Activated CD4-positive, alpha-beta T cell treated with anti-CD3 and anti-CD28 coated beads, Interleukin-2, amount 10 ng/mL, durations not matched to agents 7 days and 5 days (primary cell): ENCODE measurements around the gene SCAND1. TPM values are rescaled to one million over a fixed set of nuclear protein-coding genes. Genes with fewer than 3 reads are reported as not detected.
A peak's percentile ranks its signal among the peaks of the same experiment; 100 is the strongest.
"Not testable (repeated sequence)": the region's sequence is repeated elsewhere in the genome, so short reads cannot be mapped to it uniquely, and the experiment has no call there.

Experiments
- CTCF ChIA-PET: fragments of 350-600 bp; sonication (Branson Sonifier 250); formaldehyde crosslinking; loops from one replicate; lab custom pipeline; 2021; ENCODE audit warnings: antibody characterized with exemption; lab: Charles Lee
- POLR2A ChIA-PET: fragments of 350-600 bp; sonication (Branson Sonifier 250); formaldehyde crosslinking; loops from one replicate; lab custom pipeline; 2021; ENCODE audit warnings: antibody characterized with exemption; lab: Charles Lee
- DNase-seq: peaks from one replicate; pipeline ENCODE4 v3.0.0-alpha.2; 2020
- H3K27ac Mint-ChIP-seq: one replicate; pipeline ENCODE4 v1.8.0; 2021; ENCODE audit warnings: mild to moderate bottlenecking, moderate library complexity, mixed read lengths
- H3K27me3 Mint-ChIP-seq: one replicate; pipeline ENCODE4 v1.8.0; 2021; ENCODE audit warnings: mixed read lengths
- H3K36me3 Mint-ChIP-seq: one replicate; pipeline ENCODE4 v1.8.0; 2021; ENCODE audit warnings: low read depth, mixed read lengths
- H3K4me1 Mint-ChIP-seq: one replicate; pipeline ENCODE4 v1.8.0; 2021; ENCODE audit warnings: mixed read lengths
- H3K4me3 Mint-ChIP-seq: one replicate; pipeline ENCODE4 v1.8.0; 2021; ENCODE audit warnings: mild to moderate bottlenecking, moderate library complexity, mixed read lengths
- H3K9me3 Mint-ChIP-seq: one replicate; pipeline ENCODE4 v1.8.0; 2021; ENCODE audit warnings: mixed read lengths
- total RNA-seq, 2 experiments: library from RNA; stranded (reverse); gene quantifications; one replicate each; pipeline ENCODE4 v1.2.3, GENCODE V29; 2021

Gene SCAND1
- total RNA-seq, 2 experiments from 2014 or later = 48.6 to 63.6 TPM

GRCh38 chr20:35979544-35979943 is 25.2 kb upstream of the SCAND1 start:
- Mint-ChIP-seq H3K9me3 (no peaks in the 10 kb centered on the region), H3K4me3 (no peak overlapping the region), H3K36me3 (no peaks in the 10 kb centered on the region), H3K27ac (no peak overlapping the region), H3K4me1 (no peaks in the 10 kb centered on the region), H3K27me3 (no peaks in the 10 kb centered on the region)
- ChIA-PET CTCF (interaction anchor here (1.0 to 3.0 kb wide), 2 partner anchors 18 to 25 kb away, joined by 4 to 19 read pairs; partner anchors contain the start of gene SCAND1), POLR2A (no interaction called here)
- DNase-seq = no peak

GRCh38 chr20:35978041-35978513 is 23.8 kb upstream of the SCAND1 start:
- no peak overlapping the region for H3K27ac Mint-ChIP-seq
- DNase-seq = no peak

GRCh38 chr20:35975576-35976373 is 21.5 kb upstream of the SCAND1 start:
- Mint-ChIP-seq H3K27ac (no peak overlapping the region), H3K27me3 (no peaks in the 10 kb centered on the region), H3K36me3 (no peaks in the 10 kb centered on the region), H3K4me3 (no peak overlapping the region), H3K4me1 (no peaks in the 10 kb centered on the region), H3K9me3 (no peaks in the 10 kb centered on the region)
- POLR2A ChIA-PET = interaction anchor here (0.6 kb wide), 1 partner anchor 80 kb away, joined by 3 read pairs; no protein-coding TSS in a partner anchor
- CTCF ChIA-PET = interaction anchor here (1.4 to 2.6 kb wide), 2 partner anchors 15 to 21 kb away, joined by 3 to 15 read pairs; partner anchors contain the start of gene SCAND1
- no peak for DNase-seq

More at GRCh38 chr20:35978041-35978513, 23.8 kb upstream of the SCAND1 start:
- ChIA-PET CTCF (interaction anchor here (1.3 to 2.6 kb wide), 2 partner anchors 10 to 24 kb away, joined by 3 to 15 read pairs; partner anchors contain the start of genes CNBD2 and SCAND1), POLR2A (no interaction called here)
- H3K36me3 Mint-ChIP-seq = no peaks in the 10 kb centered on the region
- no peaks in the 10 kb centered on the region for H3K27me3 Mint-ChIP-seq
- no peak overlapping the region for H3K4me3 Mint-ChIP-seq
- H3K4me1 Mint-ChIP-seq = no peaks in the 10 kb centered on the region
- no peaks in the 10 kb centered on the region for H3K9me3 Mint-ChIP-seq

- no peaks in the 10 kb centered on the region for H3K9me3 Mint-ChIP-seq
- H3K36me3 Mint-ChIP-seq = no peaks in the 10 kb centered on the region
- no peaks in the 10 kb centered on the region for H3K27me3 Mint-ChIP-seq
- H3K27ac Mint-ChIP-seq = no peak overlapping the region
- H3K4me3 Mint-ChIP-seq = no peak overlapping the region
- CTCF ChIA-PET = interaction anchor here (0.6 kb wide), 1 partner anchor 584 kb away, joined by 3 read pairs; no protein-coding TSS in a partner anchor
- no peak for DNase-seq
- POLR2A ChIA-PET = no interaction called here
- H3K4me1 Mint-ChIP-seq = no peaks in the 10 kb centered on the region
Measured at GRCh38 chr20:35974256-35974655, 20.0 kb upstream of the SCAND1 start.

GRCh38 chr20:35972462-35972861 is 18.2 kb upstream of the SCAND1 start:
- Mint-ChIP-seq H3K9me3 (no peaks in the 10 kb centered on the region), H3K27ac (no peak overlapping the region), H3K4me1 (no peaks in the 10 kb centered on the region), H3K36me3 (no peaks in the 10 kb centered on the region), H3K27me3 (no peaks in the 10 kb centered on the region), H3K4me3 (no peak overlapping the region)
- DNase-seq = no peak
- POLR2A ChIA-PET = interaction anchor here (0.6 kb wide), 1 partner anchor 730 kb away, joined by 3 read pairs; no protein-coding TSS in a partner anchor
- CTCF ChIA-PET = interaction anchor here (1.1 to 1.5 kb wide), 2 partner anchors 19 to 20 kb away, joined by 4 to 5 read pairs; no protein-coding TSS in a partner anchor

GRCh38 chr20:35971981-35972380 is 17.7 kb upstream of the SCAND1 start:
- POLR2A ChIA-PET = interaction anchor here (0.6 kb wide), 1 partner anchor 729 kb away, joined by 3 read pairs; no protein-coding TSS in a partner anchor
- CTCF ChIA-PET = interaction anchor here (1.5 kb wide), 1 partner anchor 18 kb away, joined by 5 read pairs; no protein-coding TSS in a partner anchor

GRCh38 chr20:35968930-35969329 is 14.6 kb upstream of the SCAND1 start:
- H3K4me1 Mint-ChIP-seq = peaks cover 4% of the 10 kb centered on the region
- no peak for DNase-seq
- peaks cover 2% of the 10 kb centered on the region for H3K27me3 Mint-ChIP-seq
- CTCF ChIA-PET = interaction anchor here (0.8 to 3.6 kb wide), 2 partner anchors 9 to 14 kb away, joined by 3 to 19 read pairs; partner anchors contain the start of gene SCAND1
- H3K9me3 Mint-ChIP-seq = no peaks in the 10 kb centered on the region
- no peak overlapping the region for H3K4me3 Mint-ChIP-seq
- POLR2A ChIA-PET = no interaction called here
- no peak overlapping the region for H3K27ac Mint-ChIP-seq
- peaks cover 3% of the 10 kb centered on the region for H3K36me3 Mint-ChIP-seq

More at GRCh38 chr20:35971981-35972380, 17.7 kb upstream of the SCAND1 start:
- DNase-seq = no peak
- Mint-ChIP-seq H3K4me1 (no peaks in the 10 kb centered on the region), H3K4me3 (no peak overlapping the region), H3K27me3 (no peaks in the 10 kb centered on the region), H3K27ac (no peak overlapping the region), H3K36me3 (no peaks in the 10 kb centered on the region), H3K9me3 (no peaks in the 10 kb centered on the region)

GRCh38 chr20:35967979-35968640 is 13.8 kb upstream of the SCAND1 start, which contains the start of gene CNBD2:
Gene CNBD2 (plus strand): TSS chr20:35968590. CDS start chr20:35968763, 173 bp downstream.
- Mint-ChIP-seq H3K4me1 (peaks cover 4% of the 10 kb centered on the region), H3K9me3 (no peaks in the 10 kb centered on the region), H3K27ac (no peak within 1 kb of the TSS), H3K27me3 (peaks cover 2% of the 10 kb centered on the region), H3K4me3 (no peak within 1 kb of the TSS), H3K36me3 (peaks cover 3% of the 10 kb centered on the region)
- ChIA-PET POLR2A (no interaction called here), CTCF (interaction anchor here (0.8 to 3.6 kb wide), 2 partner anchors 10 to 13 kb away, joined by 3 to 19 read pairs; partner anchors contain the start of gene SCAND1)
- no peak for DNase-seq

GRCh38 chr20:35963878-35964277 is 9.6 kb upstream of the SCAND1 start:
- CTCF ChIA-PET = interaction anchor here (0.6 to 4.5 kb wide), 3 partner anchors 10 to 1481 kb away, joined by 3 to 31 read pairs (median 3); partner anchors contain the start of gene SCAND1
- POLR2A ChIA-PET = no interaction called here
- Mint-ChIP-seq H3K4me1 (peaks cover 4% of the 10 kb centered on the region), H3K27ac (no peak overlapping the region), H3K27me3 (peaks cover 2% of the 10 kb centered on the region), H3K4me3 (no peak overlapping the region), H3K36me3 (peaks cover 3% of the 10 kb centered on the region), H3K9me3 (peaks cover 8% of the 10 kb centered on the region)
- DNase-seq = no peak

- H3K9me3 Mint-ChIP-seq, POLR2A ChIA-PET: not testable (repeated sequence)
Measured at GRCh38 chr20:35959291-35959690, 5.0 kb upstream of the SCAND1 start.

GRCh38 chr20:35956616-35957015 is 2.3 kb upstream of the SCAND1 start:
- Mint-ChIP-seq H3K4me1 (peaks cover 18% of the 10 kb centered on the region), H3K4me3 (no peak overlapping the region), H3K27ac (no peak overlapping the region), H3K36me3 (peaks cover 14% of the 10 kb centered on the region), H3K27me3 (no peaks in the 10 kb centered on the region), H3K9me3 (peaks cover 8% of the 10 kb centered on the region)
- no peak for DNase-seq
- CTCF ChIA-PET = no interaction called here
- POLR2A ChIA-PET = no interaction called here

More at GRCh38 chr20:35959291-35959690, 5.0 kb upstream of the SCAND1 start:
- H3K4me3 Mint-ChIP-seq, H3K36me3 Mint-ChIP-seq, DNase-seq, H3K4me1 Mint-ChIP-seq, H3K27ac Mint-ChIP-seq, H3K27me3 Mint-ChIP-seq, CTCF ChIA-PET: not testable (repeated sequence)

GRCh38 chr20:35954907-35955251 is 577 bp upstream of the SCAND1 start:
- Mint-ChIP-seq H3K27me3 (no peaks in the 10 kb centered on the region), H3K4me3 (peak overlapping the region; percentile 96), H3K36me3 (peaks cover 15% of the 10 kb centered on the region), H3K4me1 (peaks cover 22% of the 10 kb centered on the region), H3K9me3 (peaks cover 8% of the 10 kb centered on the region), H3K27ac (peak overlapping the region; percentile 99)
- DNase-seq = peak; percentile 43
- POLR2A ChIA-PET = interaction anchor here (1.0 to 1.3 kb wide), 3 partner anchors 38 to 464 kb away, joined by 4 to 5 read pairs (median 4); no protein-coding TSS in a partner anchor
- CTCF ChIA-PET = interaction anchor here (0.6 to 3.6 kb wide), 59 partner anchors 9 to 677 kb away, joined by 3 to 54 read pairs (median 4); partner anchors contain the start of genes CEP250, CNBD2, ERGIC3 and MMP24OS
